GM21529 (cell line): ENCODE measurements around the gene BRMS1L.

Experiments
- ATAC-seq: cut with Tn5 transposase; IDR thresholded peaks from one replicate; pipeline ENCODE4 v1.9.1; 2021; ENCODE audit not compliant: unreplicated experiment

Gene BRMS1L

GRCh38 chr14:35865611-35866324 is 39.6 kb downstream of the BRMS1L start:
- no peak for ATAC-seq

DNA sequence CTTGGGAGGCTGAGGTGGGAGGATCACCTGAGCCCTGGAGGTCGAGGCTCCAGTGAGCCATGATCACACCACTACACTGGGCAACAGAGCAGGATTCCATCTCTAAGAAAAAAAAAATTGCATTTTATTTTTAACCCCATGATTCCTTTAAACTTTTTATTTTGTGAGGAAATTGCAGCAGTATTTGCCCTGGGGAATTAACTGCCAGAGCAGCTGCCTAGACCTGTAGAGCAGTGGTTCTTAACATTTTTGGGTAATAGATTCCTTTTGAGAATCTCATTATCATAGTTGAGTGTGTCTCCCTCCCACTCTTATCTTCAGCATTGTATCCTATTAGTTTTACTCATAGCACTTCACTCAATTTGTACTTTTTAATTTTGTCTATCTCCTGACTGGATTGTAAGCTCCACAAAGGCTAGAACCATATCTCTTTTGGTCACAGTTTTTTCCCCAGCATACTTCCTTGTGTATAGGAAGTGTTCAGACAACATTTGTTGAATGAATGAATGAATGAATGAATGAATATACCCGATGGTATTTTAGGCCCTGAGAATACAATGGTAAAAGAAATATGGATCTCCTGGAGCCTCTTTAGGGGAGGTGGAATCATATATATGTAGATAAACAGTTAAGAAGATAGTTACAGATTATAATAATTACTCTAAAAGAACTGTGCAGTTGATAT is 40.6 kb downstream of the BRMS1L start:
- no peak for ATAC-seq

DNA sequence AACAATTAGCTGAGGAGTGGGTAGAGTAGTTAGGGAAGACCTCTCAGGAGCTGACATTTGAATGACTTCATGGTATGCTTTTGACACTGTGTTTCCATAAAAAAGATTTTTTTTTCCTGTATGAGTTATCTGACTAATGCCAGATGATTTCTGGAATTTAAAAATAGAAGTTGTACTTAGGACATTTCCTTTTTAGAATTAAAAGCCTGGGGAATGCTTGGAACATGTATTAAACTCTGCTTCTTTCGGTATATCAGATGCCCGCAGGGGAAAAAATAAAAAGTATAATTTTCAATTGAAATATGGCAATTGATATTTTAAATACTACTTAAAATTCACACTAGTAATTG is 41.1 kb downstream of the BRMS1L start:
- ATAC-seq = no peak

GRCh38 chr14:35875296-35875695 is 49.2 kb downstream of the BRMS1L start:
- ATAC-seq = no peak

- no peak for ATAC-seq
Measured at GRCh38 chr14:35877276-35877675, 51.1 kb downstream of the BRMS1L start.

- ATAC-seq = no peak
Measured at GRCh38 chr14:35878272-35879150, 52.4 kb downstream of the BRMS1L start.

DNA sequence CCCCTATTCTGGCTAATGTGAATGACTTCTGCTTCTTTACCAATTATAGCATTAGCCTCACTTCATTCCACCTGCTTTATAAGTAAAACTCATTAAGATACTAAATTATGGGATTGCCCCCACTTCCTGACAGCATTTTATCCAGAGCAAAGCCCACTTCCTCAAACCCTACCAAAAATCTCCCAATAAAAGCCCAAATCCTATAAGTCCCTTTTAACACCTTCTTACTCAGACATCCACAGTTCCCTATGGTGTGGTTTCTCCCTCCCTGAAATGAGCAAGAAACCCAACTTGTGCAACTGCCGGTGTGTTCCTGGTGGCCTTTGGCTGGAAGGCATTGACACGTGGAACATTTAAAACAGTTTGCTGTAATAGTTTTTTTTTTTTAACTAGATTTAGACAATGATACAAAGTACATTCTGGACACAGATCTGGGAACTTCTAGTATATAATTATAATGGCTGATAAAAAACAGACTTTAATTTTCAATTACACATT is 53.1 kb downstream of the BRMS1L start:
- ATAC-seq = no peak

DNA sequence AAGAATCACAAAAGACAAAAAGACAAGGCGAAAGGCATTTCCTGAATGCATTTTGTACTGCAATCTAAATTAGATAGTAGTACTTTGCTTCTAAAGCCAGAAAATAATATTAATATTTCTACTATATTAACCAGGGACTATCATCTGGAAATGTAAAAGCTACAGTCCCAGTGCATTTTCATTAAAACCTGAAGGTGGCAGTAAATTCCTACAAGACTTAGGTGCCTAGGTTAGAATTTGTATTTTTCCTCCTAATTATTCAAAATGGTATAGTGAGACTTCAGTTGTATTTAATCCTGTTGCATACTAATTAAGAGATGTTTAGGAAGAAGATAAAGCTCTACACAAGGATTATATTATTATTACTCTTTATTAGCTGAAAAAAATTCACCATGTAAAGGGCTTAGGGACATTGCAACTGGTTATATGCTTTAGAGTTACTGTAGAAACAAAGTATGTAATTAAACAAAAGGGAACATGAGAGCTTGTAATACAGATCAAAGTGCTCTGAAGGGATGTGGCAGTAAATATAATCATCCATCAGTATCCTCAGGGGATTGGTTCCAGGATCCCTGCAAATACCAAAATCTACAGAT is 53.6 kb downstream of the BRMS1L start:
- no peak for ATAC-seq

GRCh38 chr14:35881280-35881679 is 55.1 kb downstream of the BRMS1L start:
- ATAC-seq = no peak

- peak; percentile 63 for ATAC-seq
Measured at GRCh38 chr14:35883677-35884293, 57.6 kb downstream of the BRMS1L start.

DNA sequence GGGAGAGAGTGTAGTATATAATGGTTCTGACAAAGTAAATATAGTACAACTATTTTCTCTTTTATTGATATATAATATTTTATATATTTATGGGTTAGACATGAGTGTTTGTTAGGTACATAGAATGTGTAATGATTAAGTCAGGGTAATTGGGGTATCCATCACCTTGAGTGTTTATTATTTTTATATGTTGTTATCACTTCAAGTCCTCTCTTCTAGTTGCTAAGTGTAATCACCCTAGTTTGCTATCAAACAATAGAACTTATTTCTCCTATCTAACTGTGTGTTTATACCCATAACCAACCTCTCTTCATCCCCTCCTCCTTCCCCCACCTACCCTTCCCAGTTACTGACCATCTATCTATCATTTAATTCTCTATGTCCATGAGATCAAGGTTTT is 64.2 kb downstream of the BRMS1L start:
- ATAC-seq = no peak

DNA sequence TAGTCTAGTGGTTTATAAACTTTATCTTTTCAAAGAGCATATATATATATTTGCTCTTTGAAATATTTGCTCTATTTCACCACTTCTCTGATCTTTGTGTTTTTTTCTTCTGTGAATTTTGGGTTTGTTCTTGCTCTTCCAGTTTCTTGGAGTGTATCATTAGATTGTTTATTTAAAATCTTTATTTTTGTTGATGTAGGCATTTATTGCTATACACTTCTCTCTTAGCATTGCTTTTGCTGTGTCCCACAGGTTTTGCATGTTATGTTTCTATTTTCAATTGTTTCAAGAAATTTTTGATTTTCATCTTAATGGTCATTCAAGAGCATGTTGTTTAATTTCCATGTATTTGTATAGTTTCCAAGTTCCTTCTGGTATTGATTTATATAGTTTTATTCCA is 69.1 kb downstream of the BRMS1L start:
- ATAC-seq = no peak

DNA sequence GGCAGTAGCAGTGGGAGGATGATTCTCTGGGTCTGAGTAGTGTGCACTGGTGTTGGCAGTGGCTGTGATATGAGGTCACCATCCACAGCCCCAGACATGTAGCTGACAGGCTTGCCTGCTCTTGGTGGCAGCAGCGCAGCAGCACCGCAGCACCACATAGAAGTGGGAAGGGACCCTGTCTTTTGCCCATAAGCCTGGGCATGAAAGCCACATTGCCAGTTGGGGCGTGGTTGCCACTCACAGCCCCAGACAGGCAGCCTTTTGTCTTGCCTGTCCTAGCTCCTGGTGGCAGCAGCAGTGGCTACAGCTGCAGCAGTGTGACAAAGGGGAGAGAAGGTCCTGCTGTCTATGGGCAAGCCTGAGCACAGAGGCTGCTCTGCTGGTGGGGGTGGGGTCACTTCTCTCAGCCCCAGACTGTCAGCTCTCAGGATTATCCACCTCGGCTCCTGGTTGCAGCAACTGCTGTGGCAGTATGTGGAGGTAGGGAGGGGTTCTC is 71.5 kb downstream of the BRMS1L start:
- ATAC-seq = no peak

- no peak for ATAC-seq
Measured at GRCh38 chr14:35898217-35898775, 72.2 kb downstream of the BRMS1L start.

- ATAC-seq = no peak
Measured at GRCh38 chr14:35900741-35901140, 74.6 kb downstream of the BRMS1L start.

DNA sequence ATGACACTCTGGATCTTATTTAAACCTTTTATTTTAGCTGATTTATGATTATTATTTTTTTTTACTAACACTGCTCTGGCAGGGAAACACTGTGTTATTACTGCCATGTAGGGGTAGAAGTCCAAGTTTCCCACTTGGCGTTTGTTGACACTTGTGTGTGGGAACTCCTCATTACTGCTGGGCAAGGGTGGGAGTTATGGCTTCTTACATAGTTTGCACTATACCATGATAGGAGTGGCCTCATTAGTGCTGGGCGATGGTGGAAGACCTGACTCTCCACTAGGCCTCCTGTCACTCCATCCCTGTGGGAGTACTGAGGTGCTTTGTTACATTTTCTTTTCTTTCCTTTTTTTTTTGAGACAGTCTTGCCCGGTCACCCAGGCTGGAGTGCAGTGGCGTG is 83.5 kb downstream of the BRMS1L start:
- no peak for ATAC-seq

DNA sequence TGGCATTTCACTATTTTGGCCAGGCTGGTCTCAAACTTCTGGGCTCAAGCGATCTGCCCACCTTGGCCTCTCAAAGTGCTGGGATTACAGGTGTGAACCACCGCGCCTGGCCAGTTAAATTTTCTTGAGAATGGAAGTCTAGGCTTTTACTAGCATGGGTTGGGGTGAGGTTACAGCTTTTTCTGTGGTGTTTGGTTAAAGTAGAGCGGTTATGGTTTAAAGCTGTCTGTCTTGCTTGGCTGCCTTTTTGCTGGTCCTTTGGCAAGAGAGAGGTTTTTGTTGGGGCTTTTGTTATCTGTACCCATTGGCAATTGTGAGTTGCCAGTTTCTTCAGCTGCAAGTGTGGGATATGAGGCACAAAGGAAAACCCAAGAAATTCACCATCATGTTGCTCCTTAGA is 84.1 kb downstream of the BRMS1L start:
- ATAC-seq = no peak

DNA sequence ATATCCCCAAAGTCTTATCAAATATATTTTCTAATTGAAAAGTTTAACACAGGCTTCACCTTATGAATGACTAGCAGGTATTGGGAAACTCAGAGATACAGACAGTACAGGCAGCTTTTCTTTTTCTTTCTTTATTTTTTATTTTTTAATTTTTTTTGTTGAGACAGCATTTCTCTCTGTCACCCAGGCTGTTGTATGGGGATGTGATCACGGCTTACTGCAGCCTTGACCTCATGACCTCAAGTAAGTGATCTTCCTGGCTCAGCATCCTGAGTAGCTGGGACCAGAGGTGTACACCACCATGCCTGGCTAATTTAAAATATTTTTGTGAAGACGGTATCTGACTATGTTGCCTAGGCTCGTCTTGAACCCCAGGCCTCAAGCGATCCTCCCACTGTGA is 85.0 kb downstream of the BRMS1L start:
- ATAC-seq = no peak

GRCh38 chr14:35915185-35915584 is 89.0 kb downstream of the BRMS1L start:
- ATAC-seq = no peak

DNA sequence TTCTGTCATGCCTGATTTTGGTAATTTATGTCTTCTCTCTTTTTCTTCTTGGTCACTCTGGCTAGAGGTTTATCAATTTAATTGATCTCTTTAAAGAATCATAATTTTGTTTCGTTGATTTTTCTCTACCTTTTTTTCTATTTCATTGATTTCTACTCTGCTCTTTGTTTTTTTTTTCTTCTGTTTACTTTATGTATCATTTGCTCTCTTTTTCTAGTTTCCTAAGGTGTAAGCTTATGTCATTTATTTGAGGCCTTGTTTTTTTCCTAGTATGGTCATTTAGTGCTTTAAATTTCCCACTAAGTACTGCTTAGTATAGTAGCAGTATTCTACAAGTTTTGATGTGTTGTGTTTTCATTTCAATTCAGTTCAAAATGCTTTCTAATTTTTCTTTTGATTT is 89.6 kb downstream of the BRMS1L start:
- ATAC-seq = no peak
